NCI-H128 (cell line): ENCODE results near the gene WRAP53.

Experiments used
- DNase-seq: peaks from one replicate; lab custom pipeline; 2025; ENCODE audit not compliant: unreplicated experiment; lab: John Stamatoyannopoulos, UW

Gene WRAP53

GRCh38 chr17:7707858-7708750, 19.8 kb downstream of the WRAP53 start:
- no peak for DNase-seq

GRCh38 chr17:7709031-7709430, 20.8 kb downstream of the WRAP53 start:
- DNase-seq, result no peak

DNA sequence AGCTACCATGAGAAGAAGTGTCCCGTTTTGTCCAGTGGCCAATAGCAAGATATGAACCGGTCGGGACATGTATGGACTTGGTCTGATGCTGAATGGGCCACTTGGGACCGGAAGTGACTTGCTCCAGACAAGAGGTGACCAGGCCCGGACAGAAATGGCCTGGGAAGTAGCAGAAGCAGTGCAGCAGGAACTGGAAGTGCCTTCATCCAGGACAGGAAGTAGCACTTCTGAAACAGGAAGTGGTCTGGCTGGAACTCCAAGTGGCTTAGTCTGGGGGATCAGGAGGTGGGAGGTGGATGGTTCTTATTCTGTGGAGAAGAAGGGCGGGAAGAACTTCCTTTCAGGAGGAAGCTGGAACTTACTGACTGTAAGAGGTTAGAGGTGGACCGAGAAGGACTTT, 22.0 kb downstream of the WRAP53 start:
- DNase-seq, result no peak

DNA sequence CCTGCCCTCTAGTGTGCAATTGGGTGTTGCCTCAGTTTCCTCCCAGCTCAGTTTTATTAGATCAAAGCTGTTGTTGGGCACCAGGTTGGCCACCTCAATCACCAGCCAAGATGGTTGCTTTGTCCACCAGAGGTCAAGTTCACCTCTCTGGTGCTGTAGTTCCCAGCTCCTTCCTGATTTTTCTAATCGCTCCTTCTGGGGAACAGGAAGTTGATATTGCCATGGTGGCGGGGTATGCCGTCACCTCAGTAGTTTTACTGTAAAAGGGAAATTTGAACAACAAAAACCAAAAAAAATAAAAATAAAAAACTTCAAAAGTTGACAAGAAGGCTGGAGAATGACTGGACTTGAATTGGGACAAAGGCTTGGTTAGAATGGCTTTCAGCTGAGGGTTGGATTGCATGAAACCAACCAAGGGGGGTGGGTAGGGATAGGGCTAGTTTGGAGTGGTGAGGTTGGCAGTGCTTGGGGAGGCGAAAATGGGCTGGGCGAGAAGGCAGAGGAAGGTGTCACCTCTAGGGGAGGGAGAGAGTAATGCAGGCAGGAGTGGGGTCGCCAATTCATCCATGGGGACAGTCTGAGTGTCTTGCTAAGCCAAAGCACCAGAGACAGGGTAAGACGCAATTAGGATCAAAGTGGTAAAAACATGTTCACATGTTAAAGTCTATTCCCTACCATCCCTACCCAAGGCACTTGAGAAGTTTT, 22.9 kb downstream of the WRAP53 start:
- no peak for DNase-seq

DNA sequence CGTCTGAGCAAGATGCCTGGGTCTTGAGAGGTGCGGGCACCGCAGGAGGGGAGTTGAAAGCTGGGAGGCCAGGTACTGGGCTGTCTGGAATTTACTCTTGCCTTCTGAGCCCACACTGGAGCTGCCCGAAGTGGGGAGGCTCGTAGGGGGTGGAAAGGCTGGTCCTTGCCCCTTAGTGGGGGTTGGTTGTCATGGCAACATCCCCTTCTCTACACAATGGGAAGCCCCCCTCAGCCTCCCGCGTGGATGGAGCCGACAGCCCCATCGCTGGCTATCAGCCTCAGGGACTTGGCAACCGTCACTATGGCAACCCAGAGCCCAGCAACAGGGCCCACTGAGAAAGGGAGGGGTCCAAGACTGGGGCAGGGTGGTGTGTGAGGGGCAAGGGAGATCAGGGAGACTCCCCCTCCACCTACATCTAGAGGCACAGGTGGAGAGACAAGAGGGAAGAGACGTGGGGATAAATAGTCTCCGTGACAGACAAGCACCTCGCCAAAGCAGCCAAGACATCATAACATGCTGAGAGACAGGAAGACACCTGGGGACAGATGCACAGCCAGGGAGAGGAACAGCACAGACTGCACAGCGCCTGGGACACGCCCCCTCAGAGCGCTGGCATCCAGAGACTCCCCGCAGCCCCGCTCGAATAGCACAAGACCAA, 24.0 kb downstream of the WRAP53 start:
- DNase-seq, result no peak

DNA sequence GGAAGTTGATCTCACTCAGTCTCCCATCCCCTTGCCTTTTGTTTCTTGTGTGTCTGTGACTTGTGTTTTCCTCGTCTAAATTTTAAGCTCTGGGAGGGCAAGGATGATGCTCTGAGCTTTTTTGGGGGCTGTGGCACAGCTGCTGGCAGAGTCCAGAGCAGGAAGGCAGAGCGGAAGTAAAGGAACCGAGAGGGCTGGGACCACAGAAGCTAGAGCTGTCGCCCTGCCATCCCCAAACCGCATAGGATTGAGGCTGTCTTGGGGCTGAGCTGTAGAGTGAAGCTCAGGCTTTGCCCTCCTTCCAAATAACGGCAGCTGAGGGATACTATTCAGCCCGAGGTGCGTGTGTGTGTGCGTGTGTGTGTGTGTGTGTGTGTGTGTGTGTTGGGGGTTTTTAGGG, 25.5 kb downstream of the WRAP53 start:
- DNase-seq, result no peak

- no peak for DNase-seq
Observed at GRCh38 chr17:7714721-7715594, 26.7 kb downstream of the WRAP53 start.

DNA sequence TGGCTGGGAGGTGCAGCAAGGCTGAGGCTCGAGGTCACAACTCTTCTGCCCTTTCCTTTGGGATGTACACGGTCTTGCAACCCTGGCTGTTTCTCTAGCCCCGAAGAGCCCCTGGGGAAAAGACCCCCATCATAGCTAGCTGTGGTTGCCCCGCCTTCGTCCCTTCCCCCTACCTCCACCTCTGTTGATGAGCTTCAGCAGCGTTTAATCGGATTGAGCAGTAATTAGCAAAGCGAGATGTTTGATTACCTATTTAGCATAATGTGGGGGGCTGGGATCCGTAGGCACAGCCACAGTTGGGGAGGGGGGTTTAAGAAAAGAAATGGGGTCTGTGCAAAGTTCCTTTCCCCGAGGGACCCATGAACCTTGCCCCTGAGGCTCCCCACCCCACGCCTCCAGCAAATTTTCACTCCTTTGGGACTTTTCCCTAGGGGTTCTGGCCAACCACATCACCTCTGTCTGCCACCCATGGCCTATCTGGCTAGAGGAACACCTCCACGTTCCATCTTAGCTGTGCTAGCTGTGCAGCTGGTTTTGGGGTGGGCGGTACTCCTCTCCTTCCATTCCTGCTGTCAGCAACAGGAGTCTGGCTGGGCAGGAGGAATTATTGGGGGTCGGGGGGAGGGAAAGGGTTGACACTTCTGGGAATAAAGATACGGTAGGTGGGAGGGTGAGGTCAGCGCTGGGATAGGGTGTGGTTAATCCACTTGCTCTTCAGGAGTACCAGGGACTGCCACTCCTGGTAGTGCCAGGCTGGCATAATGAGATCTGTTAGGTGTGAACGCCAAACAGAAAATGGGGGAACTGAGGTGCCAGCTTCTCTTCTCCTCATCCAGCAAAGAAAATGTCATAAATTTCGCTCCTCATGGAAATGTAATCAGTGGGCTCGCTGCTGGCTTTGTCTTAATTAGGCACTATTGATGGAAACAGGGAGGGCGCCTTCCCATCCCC, 27.9 kb downstream of the WRAP53 start:
- DNase-seq, result no peak

- peak; percentile 88 for DNase-seq
Observed at GRCh38 chr17:7716901-7717755, 28.9 kb downstream of the WRAP53 start, which contains the start of gene DNAH2. Gene DNAH2, plus strand, starts transcription at chr17:7717744. Its CDS starts 1,991 bp downstream, at chr17:7719735.

- DNase-seq, result no peak
Observed at GRCh38 chr17:7717756-7718350, 29.6 kb downstream of the WRAP53 start.

GRCh38 chr17:7719661-7720060, 31.4 kb downstream of the WRAP53 start:
- DNase-seq, result no peak

GRCh38 chr17:7720125-7720524, 31.8 kb downstream of the WRAP53 start:
- no peak for DNase-seq

DNA sequence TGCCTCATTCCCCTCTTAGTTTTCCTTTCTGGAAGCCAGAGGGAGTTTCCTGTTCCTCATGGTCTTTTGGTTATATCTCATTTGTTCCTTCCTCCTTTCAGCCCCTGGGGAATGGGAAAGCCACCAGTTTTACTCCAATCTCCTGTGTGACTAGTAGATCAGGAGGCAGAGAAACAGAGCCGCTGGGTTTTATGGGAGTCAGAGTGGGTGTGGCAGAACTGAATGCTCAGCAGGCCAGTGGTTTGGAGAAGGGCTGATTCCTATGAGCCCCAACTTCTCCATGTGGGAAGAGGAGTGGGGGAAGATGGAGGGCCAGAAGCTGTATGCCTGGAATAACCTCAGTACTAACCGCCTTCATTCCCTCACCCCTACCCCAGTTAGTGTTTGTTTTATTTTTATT, 33.3 kb downstream of the WRAP53 start:
- no peak for DNase-seq

DNA sequence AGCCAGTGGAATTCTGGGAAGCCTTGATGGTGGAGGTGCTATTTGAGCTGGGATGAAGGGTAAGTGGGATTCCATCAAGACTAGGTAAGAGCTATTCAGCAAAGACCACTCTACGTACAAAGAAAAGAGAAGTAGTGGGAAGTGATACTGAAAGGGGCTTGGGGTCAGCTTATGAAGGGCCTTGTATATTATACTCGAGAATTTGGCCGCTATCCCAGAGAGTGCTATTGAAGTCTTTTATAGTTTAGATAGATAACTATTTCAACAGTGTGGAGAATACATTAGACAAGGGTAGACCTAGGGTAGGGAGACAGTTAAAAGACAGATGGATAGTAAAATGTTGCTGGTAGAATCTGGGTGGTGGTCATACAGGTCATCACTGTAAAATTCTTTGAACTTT, 39.6 kb downstream of the WRAP53 start:
- no peak for DNase-seq

DNA sequence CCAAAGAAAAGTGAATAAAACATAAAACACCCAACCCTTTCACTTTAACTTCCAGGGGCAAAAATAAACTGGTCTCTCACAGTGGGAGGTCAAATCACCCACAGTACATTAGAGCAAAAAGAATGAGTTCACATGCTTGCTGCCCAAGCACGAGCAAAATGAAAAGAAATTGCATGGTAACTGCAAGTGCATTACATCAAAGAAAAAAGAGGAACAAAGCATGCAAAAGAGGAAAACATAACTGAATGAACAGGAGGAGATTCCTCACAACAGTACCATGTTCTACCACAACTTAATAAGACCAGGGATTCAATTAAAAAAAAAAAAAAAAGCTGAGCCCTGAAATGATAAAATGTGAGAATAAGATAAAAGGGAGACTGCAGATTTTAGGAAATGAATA, 41.5 kb downstream of the WRAP53 start:
- DNase-seq, result no peak

DNA sequence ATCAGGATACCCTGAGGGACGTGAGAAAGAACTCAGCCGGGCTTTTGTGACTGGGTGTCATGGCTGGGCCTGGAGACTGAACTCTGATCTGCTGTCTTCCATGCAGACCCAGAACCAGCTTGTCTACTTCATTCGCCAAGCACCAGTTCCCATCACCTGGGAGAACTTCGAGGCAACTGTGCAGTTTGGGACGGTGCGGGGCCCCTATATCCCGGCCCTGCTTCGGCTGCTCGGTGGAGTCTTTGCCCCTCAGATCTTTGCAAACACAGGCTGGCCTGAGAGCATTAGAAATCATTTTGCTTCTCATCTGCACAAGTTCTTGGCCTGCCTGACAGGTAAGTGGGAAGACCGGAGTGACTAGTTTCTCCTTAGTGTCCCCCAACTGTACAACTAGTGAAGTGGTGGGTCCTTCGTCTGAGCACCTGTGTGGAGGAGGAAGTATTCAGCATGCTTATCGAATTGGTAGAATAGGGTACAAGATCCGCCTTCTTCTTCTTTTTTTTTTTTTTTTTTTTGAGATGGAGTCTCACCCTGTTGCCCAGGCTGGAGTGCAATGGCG, 44.8 kb downstream of the WRAP53 start:
- DNase-seq, result no peak

- no peak for DNase-seq
Observed at GRCh38 chr17:7737601-7738000, 49.3 kb downstream of the WRAP53 start.

DNA sequence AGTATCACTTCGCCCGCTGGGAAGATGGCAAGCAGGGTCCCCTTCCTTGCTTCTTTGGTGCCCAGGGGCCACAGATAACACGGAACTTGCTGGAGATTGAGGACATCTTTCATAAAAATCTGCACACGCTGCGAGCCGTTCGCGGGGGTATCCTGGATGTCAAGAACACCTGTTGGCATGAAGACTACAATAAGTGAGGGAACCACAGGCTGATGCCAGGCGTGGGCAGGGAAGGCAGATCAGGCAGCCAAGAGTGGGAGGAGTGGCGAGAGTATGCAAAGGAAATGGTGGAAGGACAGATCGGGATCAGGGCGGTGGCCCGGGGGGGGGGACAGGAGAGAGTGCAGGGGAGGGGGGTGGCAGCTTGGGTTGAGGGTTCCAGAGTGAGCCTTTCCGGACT, 51.5 kb downstream of the WRAP53 start:
- no peak for DNase-seq
